ENCODE measurements around the gene SH3RF3. TPM values are rescaled to one million over a fixed set of nuclear protein-coding genes. Genes with fewer than 3 reads are reported as not detected.

Gene SH3RF3
- total and polyA plus RNA-seq, 9 of the 15 experiments (the other 6 are each of a cell fraction or from before 2014, with no cell fraction given) = 0.02 TPM; not detected in 8

DNA sequence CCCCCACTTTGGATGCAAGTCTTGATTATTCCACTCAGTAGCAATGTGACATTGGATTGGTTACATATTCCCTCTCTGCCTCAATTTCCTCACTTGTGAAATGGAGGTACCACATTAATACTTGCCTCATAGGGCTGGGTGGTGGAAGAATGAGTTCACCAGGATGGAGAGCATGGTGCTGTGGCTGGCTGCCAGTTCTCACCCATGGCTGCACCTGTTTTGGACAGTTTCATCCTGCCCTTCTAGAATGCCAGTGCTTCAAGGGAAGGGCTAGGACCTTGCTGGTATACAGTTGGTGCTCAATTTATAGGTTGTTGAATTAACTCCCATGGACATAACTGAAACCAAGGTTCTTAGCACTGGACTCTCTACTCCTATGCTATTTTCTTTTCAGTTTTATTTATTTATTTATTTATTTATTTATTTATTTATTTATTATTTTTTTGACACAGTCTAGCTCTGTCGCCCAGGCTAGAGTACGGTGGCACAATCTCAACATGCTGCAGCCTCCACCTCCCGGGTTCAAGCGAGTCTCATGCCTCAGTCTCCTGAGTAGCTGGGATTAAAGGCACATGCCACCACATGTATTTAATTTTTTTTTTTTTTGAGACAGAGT, 5.3 kb upstream of the SH3RF3 start:
- FAIRE-seq (no peak), DNase-seq (ENCODE audit: extremely low read depth in 1 of 4, low spot score in 3 of 4) (no peak), ATAC-seq (no peak)
- ChIA-PET CTCF (ENCODE audit: low intra/inter-chr PET ratio) (no interaction called here), POLR2A (no interaction called here)
- Histone ChIP-seq H3K4me3 (no peak overlapping the region), H3K9ac (ENCODE audit: insufficient read depth in 1 of 2, low read depth in 2 of 2, low read length in 2 of 2) (no peak overlapping the region), H3K4me2 (ENCODE audit: insufficient read depth, low read length) (no peak overlapping the region), H2AFZ (ENCODE audit: low read depth, low read length) (no peak overlapping the region), H4K20me1 (replicated peaks; ENCODE audit: control insufficient read depth, insufficient read depth, low read length) (no peaks in the 10 kb centered on the region), H3K9me3 (replicated peaks; ENCODE audit: control insufficient read depth, insufficient read depth, low read depth, low read length) (no peaks in the 10 kb centered on the region), H3K27ac (ENCODE audit: extremely low read depth, low read depth, low read length) (no peak overlapping the region), H3K4me1 (replicated peaks in 1 of 2; ENCODE audit: control insufficient read depth in 2 of 2, insufficient read depth in 2 of 2, low read length in 2 of 2) (peaks cover 0 to 6% of the 10 kb centered on the region in 2 experiments; a peak in 2 of 5 replicates), H3K9me1 (ENCODE audit: control insufficient read depth, insufficient read depth, low read length) (no peaks in the 10 kb centered on the region), H3K36me3 (ENCODE audit: control insufficient read depth, insufficient read depth, low read length) (no peaks in the 10 kb centered on the region), H3K27me3 (ENCODE audit: control insufficient read depth in 2 of 2, insufficient read depth in 2 of 2, low read length in 2 of 2) (peaks cover 0 to 9% of the 10 kb centered on the region in 2 experiments; a peak in 1 of 5 replicates), H3K79me2 (ENCODE audit: control insufficient read depth, insufficient read depth, low read length) (no peaks in the 10 kb centered on the region)
- in situ Hi-C loops (cut with MboI) (loop anchor here (10.0 kb wide), 1 partner anchor 381 kb away; no protein-coding TSS in a partner anchor), intact Hi-C loops (cut with micrococcal nuclease) (no loop called here)
- TF ChIP-seq SIX5 (IDR thresholded peaks at IDR 0.05; ENCODE audit: borderline replicate concordance in 1 of 2, insufficient read depth in 1 of 2, low read depth in 1 of 2, low read length in 2 of 2) (no peak), DACH1 (IDR thresholded peaks at IDR 0.05; ENCODE audit: partially characterized antibody) (no peak), ZNF316 (IDR thresholded peaks at IDR 0.05) (no peak)
- TF ChIP-seq, protein P1, sequence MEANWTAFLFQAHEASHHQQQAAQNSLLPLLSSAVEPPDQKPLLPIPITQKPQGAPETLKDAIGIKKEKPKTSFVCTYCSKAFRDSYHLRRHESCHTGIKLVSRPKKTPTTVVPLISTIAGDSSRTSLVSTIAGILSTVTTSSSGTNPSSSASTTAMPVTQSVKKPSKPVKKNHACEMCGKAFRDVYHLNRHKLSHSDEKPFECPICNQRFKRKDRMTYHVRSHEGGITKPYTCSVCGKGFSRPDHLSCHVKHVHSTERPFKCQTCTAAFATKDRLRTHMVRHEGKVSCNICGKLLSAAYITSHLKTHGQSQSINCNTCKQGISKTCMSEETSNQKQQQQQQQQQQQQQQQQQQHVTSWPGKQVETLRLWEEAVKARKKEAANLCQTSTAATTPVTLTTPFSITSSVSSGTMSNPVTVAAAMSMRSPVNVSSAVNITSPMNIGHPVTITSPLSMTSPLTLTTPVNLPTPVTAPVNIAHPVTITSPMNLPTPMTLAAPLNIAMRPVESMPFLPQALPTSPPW (CRISPR knock-in tag; IDR thresholded peaks at IDR 0.05) = no peak
- TF ChIP-seq, protein P2, sequence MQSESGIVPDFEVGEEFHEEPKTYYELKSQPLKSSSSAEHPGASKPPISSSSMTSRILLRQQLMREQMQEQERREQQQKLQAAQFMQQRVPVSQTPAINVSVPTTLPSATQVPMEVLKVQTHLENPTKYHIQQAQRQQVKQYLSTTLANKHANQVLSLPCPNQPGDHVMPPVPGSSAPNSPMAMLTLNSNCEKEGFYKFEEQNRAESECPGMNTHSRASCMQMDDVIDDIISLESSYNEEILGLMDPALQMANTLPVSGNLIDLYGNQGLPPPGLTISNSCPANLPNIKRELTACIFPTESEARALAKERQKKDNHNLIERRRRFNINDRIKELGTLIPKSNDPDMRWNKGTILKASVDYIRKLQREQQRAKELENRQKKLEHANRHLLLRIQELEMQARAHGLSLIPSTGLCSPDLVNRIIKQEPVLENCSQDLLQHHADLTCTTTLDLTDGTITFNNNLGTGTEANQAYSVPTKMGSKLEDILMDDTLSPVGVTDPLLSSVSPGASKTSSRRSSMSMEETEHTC (IDR thresholded peaks at IDR 0.05) = no peak
- WGBS (ENCODE audit: insufficient coverage, low coverage, missing lambda C conversion rate) = 0% methylated on average over 4 of the region's 4 CpGs
- no TSS peak for BruUV-seq (replicated peaks)
